ENCODE results near the gene PRR36. TPM values are rescaled to one million over a fixed set of nuclear protein-coding genes. Genes with fewer than 3 reads are reported as not detected.

PRR36 gene
- total RNA-seq, 4 donors from 2014 or later = 0.52 TPM; not detected in 3

- Histone ChIP-seq H3K4me3 (no peak overlapping the region), H3K9me3 (no peaks in the 10 kb centered on the region), H3K27ac (replicated peaks in 1 of 4) (no peak overlapping the region), H3K4me1 (peaks cover 36 to 60% (median 50%) of the 10 kb centered on the region in 4 donors), H3K36me3 (peaks cover 45 to 70% (median 58%) of the 10 kb centered on the region in 4 donors), H3K27me3 (no peaks in the 10 kb centered on the region)
- intact Hi-C loops (cut with DNase I) = no loop called here
- DNase-seq (ENCODE audit: extremely low spot score) = no peak
- TF ChIP-seq POLR2AphosphoS5 (IDR thresholded peaks at IDR 0.05) (no peak), CTCF (IDR thresholded peaks at IDR 0.05) (no peak)
- WGBS = 91% methylated on average over 6 of the region's 11 CpGs
These were observed 33.4 kb upstream of the PRR36 start for GRCh38 chr19:7907544-7907943.

- no peak overlapping the region for H3K27ac ChIP-seq (replicated peaks in 1 of 4)
- no peaks in the 10 kb centered on the region for H3K9me3 ChIP-seq
- intact Hi-C loops (cut with DNase I) = no loop called here
- no peak for DNase-seq (ENCODE audit: extremely low spot score)
- H3K36me3 ChIP-seq = peaks cover 40 to 66% (median 54%) of the 10 kb centered on the region in 4 donors
- H3K27me3 ChIP-seq = no peaks in the 10 kb centered on the region
- TF ChIP-seq EP300 (IDR thresholded peaks at IDR 0.05) (no peak), POLR2A (IDR thresholded peaks at IDR 0.05; ENCODE audit: low read depth) (no peak), CTCF (IDR thresholded peaks at IDR 0.05) (no peak), POLR2AphosphoS5 (IDR thresholded peaks at IDR 0.05) (no peak)
- peaks cover 37 to 61% (median 51%) of the 10 kb centered on the region in 4 donors for H3K4me1 ChIP-seq
- WGBS = 91% methylated on average over 19 of the region's 19 CpGs
- no peak overlapping the region for H3K4me3 ChIP-seq
These were observed 32.9 kb upstream of the PRR36 start for GRCh38 chr19:7907122-7907521.

- Histone ChIP-seq H3K9me3 (no peaks in the 10 kb centered on the region), H3K27me3 (no peaks in the 10 kb centered on the region), H3K4me1 (peaks cover 37 to 61% (median 51%) of the 10 kb centered on the region in 4 donors), H3K4me3 (no peak overlapping the region), H3K36me3 (peaks cover 28 to 53% (median 42%) of the 10 kb centered on the region in 4 donors), H3K27ac (replicated peaks in 1 of 4) (no peak overlapping the region)
- no peak for TF ChIP-seq CTCF (IDR thresholded peaks at IDR 0.05)
- no peak for TF ChIP-seq POLR2A (IDR thresholded peaks at IDR 0.05; ENCODE audit: low read depth)
- TF ChIP-seq POLR2AphosphoS5 (IDR thresholded peaks at IDR 0.05) = no peak
- no peak for TF ChIP-seq EP300 (IDR thresholded peaks at IDR 0.05)
- intact Hi-C loops (cut with DNase I) = no loop called here
- no peak for DNase-seq (ENCODE audit: extremely low spot score)
- 88% methylated on average over 10 of the region's 10 CpGs for WGBS
These were observed 31.7 kb upstream of the PRR36 start for GRCh38 chr19:7905859-7906258.

GRCh38 chr19:7905268-7905667 is 31.1 kb upstream of the PRR36 start:
- no peak for DNase-seq (ENCODE audit: extremely low spot score)
- intact Hi-C loops (cut with DNase I) = no loop called here
- Histone ChIP-seq H3K27me3 (no peaks in the 10 kb centered on the region), H3K27ac (replicated peaks in 1 of 4) (no peak overlapping the region), H3K36me3 (peaks cover 22 to 47% (median 36%) of the 10 kb centered on the region in 4 donors), H3K4me3 (peak overlapping the region in 3 of 4 donors; percentile 64 to 89 (median 71)), H3K9me3 (no peaks in the 10 kb centered on the region), H3K4me1 (peaks cover 37 to 61% (median 51%) of the 10 kb centered on the region in 4 donors)
- TF ChIP-seq CTCF (IDR thresholded peaks at IDR 0.05) = no peak
- no peak for TF ChIP-seq POLR2A (IDR thresholded peaks at IDR 0.05; ENCODE audit: low read depth)
- no peak for TF ChIP-seq POLR2AphosphoS5 (IDR thresholded peaks at IDR 0.05)
- TF ChIP-seq EP300 (IDR thresholded peaks at IDR 0.05) = no peak
- WGBS = 70% methylated on average over 7 of the region's 10 CpGs

Data from esophagus muscularis mucosa (tissue), 4 donors.